ENCODE data around the gene PAX5. TPM values are rescaled to one million over a fixed set of nuclear protein-coding genes. Genes with fewer than 3 reads are reported as not detected.

PAX5 gene
- total RNA-seq, 1 experiment from 2014 or later: not detected

- Histone ChIP-seq H3K9me2 (ENCODE audit: insufficient read depth) (no peaks in the 10 kb centered on the region), H3K4me3 (no peak overlapping the region), H3K27ac (no peak overlapping the region), H2AFZ (no peak overlapping the region), H3K79me2 (ENCODE audit: low read depth) (no peaks in the 10 kb centered on the region), H4K20me1 (ENCODE audit: insufficient read depth) (no peaks in the 10 kb centered on the region), H3K27me3 (ENCODE audit: insufficient read depth, low read depth) (peaks cover 20% of the 10 kb centered on the region), H3K9me3 (ENCODE audit: insufficient read depth, low read depth) (no peaks in the 10 kb centered on the region), H3K4me1 (replicated peaks; ENCODE audit: insufficient read depth) (no peaks in the 10 kb centered on the region), H3F3A (ENCODE audit: insufficient read depth, low read depth) (no peaks in the 10 kb centered on the region), H3K4me2 (no peak overlapping the region), H3K36me3 (ENCODE audit: low read depth) (no peaks in the 10 kb centered on the region)
- no TSS peak for BruUV-seq (replicated peaks)
- intact Hi-C loops (cut with micrococcal nuclease; ENCODE audit: unreplicated experiment): no loop called here
- TF ChIP-seq EZH2 (IDR thresholded peaks at IDR 0.05; ENCODE audit: low read depth) (no peak), CTCF (conservative IDR thresholded peaks at IDR 0.05) (no peak)
- POLR2A ChIA-PET (ENCODE audit: unreplicated experiment): no interaction called here
- CTCF ChIA-PET: no interaction called here
- no peak for DNase-seq
These were observed 187.4 kb downstream of the PAX5 start for GRCh38 chr9:36846621-36847020.

- Histone ChIP-seq H3K4me3 (no peak overlapping the region), H2AFZ (no peak overlapping the region), H4K20me1 (ENCODE audit: insufficient read depth) (no peaks in the 10 kb centered on the region), H3K79me2 (ENCODE audit: low read depth) (no peaks in the 10 kb centered on the region), H3K9me2 (ENCODE audit: insufficient read depth) (no peaks in the 10 kb centered on the region), H3F3A (ENCODE audit: insufficient read depth, low read depth) (no peaks in the 10 kb centered on the region), H3K27ac (no peak overlapping the region), H3K27me3 (ENCODE audit: insufficient read depth, low read depth) (peaks cover 25% of the 10 kb centered on the region), H3K36me3 (ENCODE audit: low read depth) (no peaks in the 10 kb centered on the region), H3K9me3 (ENCODE audit: insufficient read depth, low read depth) (no peaks in the 10 kb centered on the region), H3K4me1 (replicated peaks; ENCODE audit: insufficient read depth) (no peaks in the 10 kb centered on the region), H3K4me2 (no peak overlapping the region)
- POLR2A ChIA-PET (ENCODE audit: unreplicated experiment): no interaction called here
- TF ChIP-seq CTCF (conservative IDR thresholded peaks at IDR 0.05): no peak
- no peak for TF ChIP-seq EZH2 (IDR thresholded peaks at IDR 0.05; ENCODE audit: low read depth)
- no TSS peak for BruUV-seq (replicated peaks)
- CTCF ChIA-PET: no interaction called here
- no peak for DNase-seq
- intact Hi-C loops (cut with micrococcal nuclease; ENCODE audit: unreplicated experiment): no loop called here
These were observed 188.2 kb downstream of the PAX5 start for GRCh38 chr9:36845844-36846243.

GRCh38 chr9:36844961-36845360 is 189.1 kb downstream of the PAX5 start:
- H3K4me1 ChIP-seq (replicated peaks; ENCODE audit: insufficient read depth): no peaks in the 10 kb centered on the region
- H3K27ac ChIP-seq: no peak overlapping the region
- no peak for TF ChIP-seq CTCF (conservative IDR thresholded peaks at IDR 0.05)
- TF ChIP-seq EZH2 (IDR thresholded peaks at IDR 0.05; ENCODE audit: low read depth): no peak
- H2AFZ ChIP-seq: no peak overlapping the region
- no peaks in the 10 kb centered on the region for H3K9me2 ChIP-seq (ENCODE audit: insufficient read depth)
- no TSS peak for BruUV-seq (replicated peaks)
- H3K4me2 ChIP-seq: no peak overlapping the region
- H3K9me3 ChIP-seq (ENCODE audit: insufficient read depth, low read depth): no peaks in the 10 kb centered on the region
- H3F3A ChIP-seq (ENCODE audit: insufficient read depth, low read depth): no peaks in the 10 kb centered on the region
- peaks cover 27% of the 10 kb centered on the region for H3K27me3 ChIP-seq (ENCODE audit: insufficient read depth, low read depth)
- H3K4me3 ChIP-seq: no peak overlapping the region
- H3K36me3 ChIP-seq (ENCODE audit: low read depth): no peaks in the 10 kb centered on the region
- DNase-seq: no peak
- intact Hi-C loops (cut with micrococcal nuclease; ENCODE audit: unreplicated experiment): no loop called here
- CTCF ChIA-PET: no interaction called here
- no peaks in the 10 kb centered on the region for H4K20me1 ChIP-seq (ENCODE audit: insufficient read depth)
- H3K79me2 ChIP-seq (ENCODE audit: low read depth): no peaks in the 10 kb centered on the region
- POLR2A ChIA-PET (ENCODE audit: unreplicated experiment): no interaction called here
